ENCODE measurements around the gene CARD19. TPM values are rescaled to one million over a fixed set of nuclear protein-coding genes. Genes with fewer than 3 reads are reported as not detected.

Gene CARD19
- total RNA-seq, 4 donors from 2014 or later = 16.2 to 37.8 (median 29.0) TPM

DNA sequence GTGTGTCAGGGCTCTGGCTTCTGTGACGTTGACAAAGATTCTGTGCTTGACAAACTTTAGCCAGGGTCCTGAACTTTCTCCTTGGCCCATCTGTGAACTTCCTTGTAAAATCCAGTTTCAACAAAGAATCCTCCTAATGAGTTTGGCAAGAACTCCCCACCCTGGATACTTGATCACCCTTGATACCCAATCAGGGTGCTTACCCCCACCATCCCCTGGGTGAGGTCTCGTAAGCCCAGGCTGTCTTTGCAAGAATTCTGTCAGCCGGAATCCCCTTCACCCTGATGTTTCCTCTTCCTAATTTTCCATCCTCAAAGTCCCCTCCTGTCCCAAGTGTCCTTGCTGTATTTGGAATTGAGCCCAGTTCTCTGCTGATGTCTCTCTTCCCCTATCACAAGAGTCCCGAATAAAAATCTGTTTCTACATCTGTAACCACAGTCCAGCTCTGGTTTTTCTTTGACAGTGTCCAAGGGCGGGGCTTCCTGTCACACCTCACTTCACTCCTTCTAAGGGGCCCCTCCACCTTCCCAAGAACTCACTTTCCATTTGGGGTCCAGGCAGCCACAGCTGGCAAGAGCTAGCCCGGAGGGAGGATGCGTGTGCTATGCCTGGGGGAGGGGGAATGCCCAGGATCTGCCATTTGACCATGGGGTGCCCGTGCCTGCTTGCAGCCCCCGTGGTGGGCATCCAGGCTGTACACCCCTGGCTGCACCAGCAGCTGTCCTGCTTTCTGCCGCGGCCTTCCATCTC, 2.7 kb upstream of the CARD19 start:
- Histone ChIP-seq H3K4me3 (no peak overlapping the region), H3K27me3 (no peaks in the 10 kb centered on the region), H3K27ac (peak overlapping the region in 3 of 4 donors; percentile 93 to 99 (median 98)), H3K9me3 (peaks cover 0 to 19% (median 10%) of the 10 kb centered on the region in 3 donors), H3K36me3 (no peaks in the 10 kb centered on the region), H3K4me1 (peaks cover 21 to 46% (median 26%) of the 10 kb centered on the region in 3 donors)
- intact Hi-C loops (cut with DNase I) = no loop called here
- no peak for DNase-seq
- TF ChIP-seq POLR2A (IDR thresholded peaks at IDR 0.05) = no peak
- TF ChIP-seq, protein P1, sequence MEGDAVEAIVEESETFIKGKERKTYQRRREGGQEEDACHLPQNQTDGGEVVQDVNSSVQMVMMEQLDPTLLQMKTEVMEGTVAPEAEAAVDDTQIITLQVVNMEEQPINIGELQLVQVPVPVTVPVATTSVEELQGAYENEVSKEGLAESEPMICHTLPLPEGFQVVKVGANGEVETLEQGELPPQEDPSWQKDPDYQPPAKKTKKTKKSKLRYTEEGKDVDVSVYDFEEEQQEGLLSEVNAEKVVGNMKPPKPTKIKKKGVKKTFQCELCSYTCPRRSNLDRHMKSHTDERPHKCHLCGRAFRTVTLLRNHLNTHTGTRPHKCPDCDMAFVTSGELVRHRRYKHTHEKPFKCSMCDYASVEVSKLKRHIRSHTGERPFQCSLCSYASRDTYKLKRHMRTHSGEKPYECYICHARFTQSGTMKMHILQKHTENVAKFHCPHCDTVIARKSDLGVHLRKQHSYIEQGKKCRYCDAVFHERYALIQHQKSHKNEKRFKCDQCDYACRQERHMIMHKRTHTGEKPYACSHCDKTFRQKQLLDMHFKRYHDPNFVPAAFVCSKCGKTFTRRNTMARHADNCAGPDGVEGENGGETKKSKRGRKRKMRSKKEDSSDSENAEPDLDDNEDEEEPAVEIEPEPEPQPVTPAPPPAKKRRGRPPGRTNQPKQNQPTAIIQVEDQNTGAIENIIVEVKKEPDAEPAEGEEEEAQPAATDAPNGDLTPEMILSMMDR (IDR thresholded peaks at IDR 0.05) = no peak
- WGBS, 2 donors = 39 to 51% methylated on average over 4 to 7 of the region's 11 CpGs

DNA sequence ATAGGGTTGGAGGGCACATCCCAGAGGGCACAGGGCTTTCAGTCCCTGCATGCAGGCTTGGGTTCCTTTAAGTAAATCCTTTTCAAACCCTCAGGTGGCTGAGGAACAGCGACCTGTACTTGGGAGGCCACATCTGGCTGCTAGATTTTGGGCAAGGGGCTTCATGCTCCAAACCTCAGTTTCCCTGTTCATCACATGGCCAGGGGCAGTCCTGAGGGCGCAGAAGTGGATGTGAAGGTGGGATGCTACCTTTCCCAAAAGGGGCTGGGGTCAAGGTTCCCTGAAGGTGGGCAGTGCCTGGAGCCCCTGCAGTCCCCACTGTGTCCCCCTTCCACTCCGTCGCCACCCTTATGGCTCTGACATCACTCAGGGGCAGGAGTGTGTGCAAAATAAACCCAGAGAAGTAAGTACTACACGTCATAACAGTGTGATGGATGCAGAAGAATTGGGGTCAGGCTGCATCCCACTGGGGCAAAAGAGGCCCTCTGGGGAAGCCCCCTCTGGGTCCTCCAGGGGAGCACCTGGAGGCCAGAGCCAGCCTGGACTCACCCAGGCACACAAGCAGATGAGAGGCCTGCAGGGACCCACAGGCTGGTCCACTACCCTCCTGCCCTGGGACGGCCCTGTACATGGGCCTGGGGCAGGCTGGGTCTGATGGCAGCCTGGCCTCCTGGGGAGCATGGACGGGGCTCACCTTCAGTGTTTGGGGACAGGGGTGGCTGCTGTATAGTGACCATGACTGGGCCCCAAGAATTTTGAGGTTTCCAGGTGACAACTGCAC, 1.9 kb upstream of the CARD19 start:
- 0 to 70% methylated on average over 1 to 2 of the region's 7 CpGs for WGBS, 2 donors
- H3K27ac ChIP-seq = peak overlapping the region; percentile 86 to 99 (median 96)
- H3K36me3 ChIP-seq = no peaks in the 10 kb centered on the region
- intact Hi-C loops (cut with DNase I) = no loop called here
- no peak for TF ChIP-seq POLR2A (IDR thresholded peaks at IDR 0.05)
- TF ChIP-seq, protein P1 (IDR thresholded peaks at IDR 0.05) = no peak
- DNase-seq = no peak
- no peak overlapping the region for H3K4me3 ChIP-seq
- no peaks in the 10 kb centered on the region for H3K27me3 ChIP-seq
- H3K9me3 ChIP-seq = peaks cover 0 to 19% (median 10%) of the 10 kb centered on the region in 3 donors
- peaks cover 29 to 53% (median 31%) of the 10 kb centered on the region in 3 donors for H3K4me1 ChIP-seq

DNA sequence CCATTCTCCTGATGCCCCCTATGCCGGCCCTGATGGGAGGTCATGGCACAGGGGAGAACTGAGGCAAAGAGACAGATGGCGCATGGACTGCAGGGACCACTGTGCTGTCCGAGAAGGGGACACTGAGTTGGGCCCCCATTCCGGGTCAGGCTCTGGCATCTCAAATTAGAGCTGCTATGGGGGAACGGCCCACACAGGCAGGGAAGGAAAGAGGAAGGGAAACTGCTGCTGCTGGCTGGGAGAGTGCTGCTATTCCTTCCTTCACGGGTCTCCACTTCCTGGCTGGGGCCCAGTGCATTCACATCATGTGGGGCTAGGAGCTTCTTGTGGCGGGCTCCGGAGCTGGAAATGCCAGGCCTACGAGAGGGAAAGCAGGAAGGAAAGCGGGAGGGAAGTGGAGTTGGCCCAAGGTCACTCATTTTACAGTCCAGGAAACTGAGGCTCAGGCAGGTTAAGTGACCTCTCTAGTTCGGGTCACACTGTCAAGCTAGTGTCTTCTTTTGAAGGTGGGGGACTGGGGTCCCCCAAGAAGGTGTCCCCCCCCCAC, 1.3 kb upstream of the CARD19 start:
- intact Hi-C loops (cut with DNase I) = no loop called here
- peaks cover 35 to 60% (median 37%) of the 10 kb centered on the region in 3 donors for H3K4me1 ChIP-seq
- 50 to 70% methylated on average over 7 to 9 of the region's 11 CpGs for WGBS, 2 donors

DNA sequence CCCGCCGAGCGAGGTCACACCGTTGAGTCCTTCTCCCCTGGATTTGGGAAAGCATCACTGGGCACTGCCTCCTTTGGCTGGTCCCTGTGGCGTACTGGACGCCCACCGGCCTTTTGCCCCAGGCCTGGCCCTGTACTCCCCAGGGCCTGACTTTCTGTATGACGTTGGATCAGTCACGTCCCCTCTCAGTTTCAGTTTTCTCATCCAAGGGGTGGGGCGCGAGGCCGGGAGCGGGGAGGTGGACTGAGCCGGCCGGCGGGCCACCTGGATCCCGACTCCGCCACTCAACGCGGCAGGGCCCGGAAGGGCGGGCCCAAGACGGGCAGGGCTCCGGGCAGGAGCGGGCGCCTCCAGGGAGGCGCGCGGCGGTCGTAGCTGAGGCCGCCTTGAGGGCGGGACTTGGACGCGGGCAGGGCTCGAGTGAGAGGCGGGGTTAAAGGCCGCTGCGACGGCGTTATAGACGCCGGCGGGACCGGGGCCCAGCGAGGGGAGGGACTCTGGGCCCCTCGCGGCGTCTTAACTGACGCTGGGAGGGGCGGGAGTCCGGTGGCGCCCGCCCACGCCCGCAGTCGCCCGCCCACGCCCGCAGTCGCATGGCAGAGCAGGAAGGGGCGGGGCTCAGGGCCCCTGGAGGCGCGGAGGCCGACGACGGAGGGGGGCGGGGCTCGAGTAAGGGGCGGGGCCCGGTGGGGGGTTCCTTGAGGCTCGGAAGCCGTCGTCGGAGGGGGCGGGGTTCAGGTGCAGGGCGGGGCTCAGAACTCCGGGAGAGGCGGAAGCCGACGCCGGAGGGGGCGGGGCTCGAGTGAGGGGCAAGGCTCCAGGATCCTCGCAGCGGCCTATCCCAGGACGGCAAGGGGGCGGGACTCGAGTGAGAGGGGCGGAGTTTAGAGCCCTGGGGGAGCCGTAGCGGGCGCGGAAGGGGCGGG, 549 bp upstream of the CARD19 start:
- Histone ChIP-seq H3K9me3 (peaks cover 0 to 13% (median 10%) of the 10 kb centered on the region in 3 donors), H3K27ac (peak overlapping the region; percentile 93 to 99 (median 97)), H3K4me3 (peak overlapping the region; percentile 59 to 99 (median 92)), H3K36me3 (no peaks in the 10 kb centered on the region), H3K27me3 (no peaks in the 10 kb centered on the region), H3K4me1 (peaks cover 37 to 66% (median 42%) of the 10 kb centered on the region in 3 donors)
- DNase-seq = peak; percentile 97
- intact Hi-C loops (cut with DNase I) = no loop called here
- WGBS, 2 donors = 0 to 36% methylated on average over 1 to 7 of the region's 95 CpGs
- TF ChIP-seq, protein P1 (IDR thresholded peaks at IDR 0.05) = no peak
- peak in 2 of 4 donors; percentile 81 to 87 for TF ChIP-seq POLR2A (IDR thresholded peaks at IDR 0.05)

More for the DNA sequence above, 1.3 kb upstream of the CARD19 start:
- peak overlapping the region; percentile 86 to 99 (median 96) for H3K27ac ChIP-seq
- H3K9me3 ChIP-seq = peaks cover 0 to 19% (median 10%) of the 10 kb centered on the region in 3 donors
- no peaks in the 10 kb centered on the region for H3K27me3 ChIP-seq
- DNase-seq = no peak
- H3K4me3 ChIP-seq = peak overlapping the region; percentile 25 to 89 (median 52)
- no peaks in the 10 kb centered on the region for H3K36me3 ChIP-seq
- TF ChIP-seq, protein P1 (IDR thresholded peaks at IDR 0.05) = no peak
- no peak for TF ChIP-seq POLR2A (IDR thresholded peaks at IDR 0.05)
